Measurements from ENCODE around the gene EFL1.
"Not testable (repeated sequence)": the region's sequence is repeated elsewhere in the genome, so short reads cannot be mapped to it uniquely, and the experiment has no call there.

The EFL1 gene

GRCh38 chr15:82262422-82263026, at the start of gene EFL1, which contains the start of gene SAXO2:
Gene EFL1, minus strand, starts transcription at chr15:82262734. Its CDS starts 956 bp downstream, at chr15:82261778.
Gene SAXO2, plus strand, starts transcription at chr15:82262818. Its CDS starts 62 bp downstream, at chr15:82262880.
- peak; percentile 61 for DNase-seq (ENCODE audit: low read depth in 2 of 2)

GRCh38 chr15:82311321-82311720, 48.8 kb upstream of the EFL1 start:
- DNase-seq (ENCODE audit: low read depth in 2 of 2) = not testable (repeated sequence)

GRCh38 chr15:82309802-82310201, 47.3 kb upstream of the EFL1 start:
- no peak for DNase-seq (ENCODE audit: low read depth in 2 of 2)

GRCh38 chr15:82307714-82308081, 45.2 kb upstream of the EFL1 start:
- DNase-seq (ENCODE audit: low read depth in 2 of 2) = no peak

GRCh38 chr15:82306791-82307713, 44.5 kb upstream of the EFL1 start:
- no peak for DNase-seq (ENCODE audit: low read depth in 2 of 2)

- DNase-seq (ENCODE audit: low read depth in 2 of 2) = no peak
Measured at GRCh38 chr15:82305621-82306048, 43.1 kb upstream of the EFL1 start.

GRCh38 chr15:82304778-82305090, 42.2 kb upstream of the EFL1 start:
- no peak for DNase-seq (ENCODE audit: low read depth in 2 of 2)

- no peak for DNase-seq (ENCODE audit: low read depth in 2 of 2)
Measured at GRCh38 chr15:82303956-82304777, 41.6 kb upstream of the EFL1 start.

GRCh38 chr15:82301296-82302016, 38.9 kb upstream of the EFL1 start:
- DNase-seq (ENCODE audit: low read depth in 2 of 2) = no peak

- DNase-seq (ENCODE audit: low read depth in 2 of 2) = no peak
Measured at GRCh38 chr15:82300883-82301282, 38.3 kb upstream of the EFL1 start.

- not testable (repeated sequence) for DNase-seq (ENCODE audit: low read depth in 2 of 2)
Measured at GRCh38 chr15:82300326-82300725, 37.8 kb upstream of the EFL1 start.

GRCh38 chr15:82299511-82299914, 37.0 kb upstream of the EFL1 start:
- not testable (repeated sequence) for DNase-seq (ENCODE audit: low read depth in 2 of 2)

GRCh38 chr15:82298520-82298919, 36.0 kb upstream of the EFL1 start:
- no peak for DNase-seq (ENCODE audit: low read depth in 2 of 2)

- no peak for DNase-seq (ENCODE audit: low read depth in 2 of 2)
Measured at GRCh38 chr15:82298032-82298431, 35.5 kb upstream of the EFL1 start.

GRCh38 chr15:82297546-82297945, 35.0 kb upstream of the EFL1 start:
- no peak for DNase-seq (ENCODE audit: low read depth in 2 of 2)

- DNase-seq (ENCODE audit: low read depth in 2 of 2) = no peak
Measured at GRCh38 chr15:82294061-82294690, 31.6 kb upstream of the EFL1 start.

- no peak for DNase-seq (ENCODE audit: low read depth in 2 of 2)
Measured at GRCh38 chr15:82292271-82292670, 29.7 kb upstream of the EFL1 start.

GRCh38 chr15:82288202-82288601, 25.7 kb upstream of the EFL1 start:
- DNase-seq (ENCODE audit: low read depth in 2 of 2) = not testable (repeated sequence)

GRCh38 chr15:82286475-82286874, 23.9 kb upstream of the EFL1 start:
- DNase-seq (ENCODE audit: low read depth in 2 of 2) = not testable (repeated sequence)

- not testable (repeated sequence) for DNase-seq (ENCODE audit: low read depth in 2 of 2)
Measured at GRCh38 chr15:82284381-82284780, 21.8 kb upstream of the EFL1 start.

- DNase-seq (ENCODE audit: low read depth in 2 of 2) = not testable (repeated sequence)
Measured at GRCh38 chr15:82282386-82282785, 19.9 kb upstream of the EFL1 start.

Measured in fibroblast of skin of left quadriceps (primary cell).